SKM-1 treated with dmso at 0.1 percent for 144 hours (cell line): ENCODE data around the gene TSPAN16.
"Not testable (repeated sequence)": the region's sequence is repeated elsewhere in the genome, so short reads cannot be mapped to it uniquely, and the experiment has no call there.

Source experiments
- DNase-seq: peaks from one replicate; lab custom pipeline; 2025; ENCODE audit not compliant: unreplicated experiment; lab: John Stamatoyannopoulos, UW

Gene TSPAN16

GRCh38 chr19:11342429-11342828 is 46.5 kb downstream of the TSPAN16 start:
- DNase-seq = no peak

- no peak for DNase-seq
Measured at GRCh38 chr19:11345122-11345803, 49.3 kb downstream of the TSPAN16 start.

DNA sequence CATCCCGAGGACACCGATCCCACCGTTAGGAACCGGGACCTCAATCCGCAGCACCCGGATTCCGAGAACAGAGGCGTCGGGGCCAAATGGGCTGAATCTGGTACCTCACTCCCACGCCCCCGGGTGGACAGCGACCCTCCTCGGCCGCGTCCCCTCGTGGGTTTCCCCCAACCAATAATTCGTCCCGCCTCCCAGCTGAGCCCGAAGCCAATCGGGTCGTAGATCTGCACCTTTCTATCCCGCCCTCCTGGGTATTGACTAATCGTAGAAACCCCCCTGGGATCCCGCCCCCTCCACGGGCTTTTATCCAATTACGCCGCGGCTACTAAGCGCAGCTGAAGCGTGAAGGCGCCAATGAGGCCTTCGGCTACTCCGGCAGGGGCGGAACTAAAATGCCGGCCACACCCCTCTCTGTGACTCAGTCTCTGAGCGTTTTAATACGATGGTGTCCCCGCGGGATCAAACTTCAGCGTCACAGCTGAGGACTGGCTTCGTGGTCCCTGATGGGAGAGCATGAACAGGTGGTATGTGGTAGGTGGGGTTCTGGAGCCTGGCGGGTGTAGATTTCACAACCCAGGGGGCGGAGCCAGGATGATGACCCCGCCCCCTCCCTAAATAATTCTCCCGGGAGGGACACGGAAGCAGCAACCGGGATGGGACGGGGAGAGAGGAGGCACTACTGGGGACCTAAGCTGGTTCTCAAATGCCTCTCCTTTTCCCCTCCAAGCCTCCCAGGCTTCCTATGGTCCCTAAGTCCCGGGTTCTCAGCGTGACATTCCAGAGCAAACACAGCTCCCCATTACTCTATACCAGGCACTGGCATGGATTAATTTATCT is 50.4 kb downstream of the TSPAN16 start, which contains the start of the genes CCDC159 and TMEM205:
Gene CCDC159 (plus strand): TSS at position 416 of the 837 bp plus-strand sequence. CDS start 88 bp downstream, at position 504.
Gene TMEM205 (minus strand): TSS at position 165 of the 837 bp plus-strand sequence. CDS start 649 bp downstream, outside the sequence.
- peak; percentile 93 for DNase-seq

- no peak for DNase-seq
Measured at GRCh38 chr19:11347546-11348039, 51.6 kb downstream of the TSPAN16 start.

- no peak for DNase-seq
Measured at GRCh38 chr19:11349171-11349570, 53.2 kb downstream of the TSPAN16 start.

GRCh38 chr19:11354102-11354501 is 58.1 kb downstream of the TSPAN16 start:
- DNase-seq = not testable (repeated sequence)

- peak; percentile 76 for DNase-seq
Measured at GRCh38 chr19:11355160-11356073, 59.5 kb downstream of the TSPAN16 start, which contains the start of gene PLPPR2. TSS of gene PLPPR2 (plus strand) at chr19:11355432. CDS start at chr19:11357674, 2,242 bp downstream.

DNA sequence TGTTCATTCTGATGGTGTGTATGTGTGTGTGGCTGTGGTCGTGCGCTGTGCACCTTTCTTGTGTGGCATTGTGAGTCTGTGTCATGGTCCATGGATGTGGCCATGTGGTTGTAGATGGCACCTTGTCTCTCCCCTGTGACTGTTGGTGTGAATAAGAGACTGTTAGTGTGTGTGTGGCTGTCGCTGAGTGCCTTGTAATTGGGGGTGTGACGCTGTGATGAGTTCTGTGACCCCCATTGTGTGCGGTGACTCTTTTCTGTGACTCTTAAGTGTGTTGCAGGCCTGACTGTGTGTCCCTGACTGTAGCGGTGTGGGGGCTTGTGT is 60.1 kb downstream of the TSPAN16 start:
- DNase-seq = no peak

DNA sequence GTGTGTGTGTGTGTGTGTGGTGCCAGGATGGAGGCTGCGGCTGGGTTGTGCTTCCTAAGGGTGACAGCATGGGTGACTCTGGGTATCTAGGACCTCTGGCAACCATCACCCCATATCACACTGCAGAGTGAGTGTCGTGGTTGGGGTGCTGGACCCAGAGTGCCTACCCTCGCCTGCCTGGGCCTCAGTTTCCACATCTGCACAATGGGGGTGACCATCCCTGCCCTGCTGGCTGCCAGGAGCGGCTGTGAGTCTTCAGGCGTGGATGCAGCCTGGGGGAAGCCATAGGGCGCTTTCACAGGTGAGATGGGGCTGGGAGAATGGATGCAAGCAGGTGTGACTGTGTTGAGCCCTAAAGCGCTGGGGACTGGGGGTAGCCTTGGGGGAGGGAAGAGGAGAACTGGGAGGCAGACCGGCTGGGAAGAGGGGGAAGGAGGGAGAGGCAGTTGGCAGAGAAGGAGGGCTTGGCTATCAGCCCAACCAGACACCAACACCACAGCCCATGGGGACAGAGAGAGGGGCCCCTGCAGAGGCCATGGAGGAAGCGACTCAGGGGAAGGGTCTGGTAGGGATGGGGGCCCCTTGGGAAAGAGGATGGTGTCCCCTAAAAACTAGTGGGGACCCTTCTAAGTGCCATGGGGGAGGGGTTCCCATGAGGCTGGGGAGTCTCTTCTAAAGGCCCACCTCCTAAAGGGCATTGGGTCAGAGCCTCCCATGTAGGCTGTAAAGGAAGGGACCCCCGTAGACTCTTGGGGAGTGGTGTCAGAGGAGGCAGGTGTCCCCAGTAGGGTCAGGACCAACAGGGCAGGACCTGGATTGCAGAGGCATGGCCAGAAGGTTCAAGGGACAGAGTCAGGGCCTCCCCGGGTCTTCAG is 61.0 kb downstream of the TSPAN16 start:
- DNase-seq = no peak

- no peak for DNase-seq
Measured at GRCh38 chr19:11359421-11359820, 63.5 kb downstream of the TSPAN16 start.

GRCh38 chr19:11361037-11361770 is 65.2 kb downstream of the TSPAN16 start:
- no peak for DNase-seq

DNA sequence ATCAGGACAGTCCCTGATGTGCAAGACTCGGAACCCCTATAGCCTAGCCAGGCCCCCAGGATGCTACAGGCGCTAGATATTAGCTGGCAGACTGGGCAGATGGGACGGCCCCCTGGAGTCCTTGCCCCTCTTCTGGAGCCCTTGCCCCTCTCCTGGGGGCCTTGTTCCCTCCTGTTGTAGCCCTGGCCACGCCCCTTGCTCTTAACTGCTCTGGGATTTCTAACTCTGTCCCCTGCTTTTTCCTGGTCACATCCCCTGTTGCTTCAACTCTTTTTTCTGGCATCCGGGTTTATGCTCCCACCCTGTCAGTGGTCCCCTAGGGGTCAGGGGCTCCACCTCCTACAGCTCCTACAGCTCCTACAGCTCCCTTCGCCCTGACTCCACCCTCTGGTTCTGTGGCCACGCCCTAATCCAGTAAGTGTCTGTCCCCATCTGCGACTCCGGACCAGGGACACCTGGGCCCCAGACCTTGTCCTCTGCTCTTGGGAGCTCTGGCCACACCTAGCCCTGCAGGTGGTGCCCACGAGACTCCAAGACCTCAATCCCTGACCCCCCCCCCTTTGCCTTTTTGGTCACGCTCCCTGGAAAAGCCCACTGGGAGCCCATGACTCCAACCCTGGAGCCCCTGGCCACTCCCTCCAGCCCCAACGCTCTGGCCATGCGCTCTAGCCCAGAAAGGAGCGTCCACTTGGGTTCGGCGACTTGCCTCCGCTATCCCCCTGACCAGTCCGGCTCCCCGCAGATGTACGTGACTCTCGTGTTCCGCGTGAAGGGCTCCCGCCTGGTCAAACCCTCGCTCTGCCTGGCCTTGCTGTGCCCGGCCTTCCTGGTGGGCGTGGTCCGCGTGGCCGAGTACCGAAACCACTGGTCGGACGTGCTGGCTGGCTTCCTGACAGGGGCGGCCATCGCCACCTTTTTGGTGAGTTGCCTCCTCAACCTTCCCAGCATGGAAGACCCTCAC is 66.1 kb downstream of the TSPAN16 start:
- no peak for DNase-seq

DNA sequence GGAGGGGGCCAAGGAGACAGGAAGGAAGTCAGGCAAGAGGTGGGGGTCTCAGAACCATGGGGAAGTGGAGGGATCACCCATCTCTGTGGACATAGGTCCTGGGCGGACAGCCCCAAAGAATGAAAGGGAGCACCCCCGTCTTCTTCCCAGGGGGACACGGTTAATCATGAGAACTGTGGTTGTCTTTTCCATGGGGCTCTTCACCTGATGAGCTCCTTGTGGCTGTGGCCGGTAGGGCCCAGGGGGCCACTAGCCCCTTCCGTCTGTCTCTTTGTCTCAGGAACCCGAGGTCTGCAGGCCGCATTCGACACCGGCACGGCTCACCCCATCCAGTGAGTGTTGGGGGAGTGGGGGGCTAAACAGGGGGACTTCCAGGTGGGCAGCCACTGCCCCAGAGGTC is 67.9 kb downstream of the TSPAN16 start:
- no peak for DNase-seq

GRCh38 chr19:11364296-11364904 is 68.4 kb downstream of the TSPAN16 start:
- no peak for DNase-seq

DNA sequence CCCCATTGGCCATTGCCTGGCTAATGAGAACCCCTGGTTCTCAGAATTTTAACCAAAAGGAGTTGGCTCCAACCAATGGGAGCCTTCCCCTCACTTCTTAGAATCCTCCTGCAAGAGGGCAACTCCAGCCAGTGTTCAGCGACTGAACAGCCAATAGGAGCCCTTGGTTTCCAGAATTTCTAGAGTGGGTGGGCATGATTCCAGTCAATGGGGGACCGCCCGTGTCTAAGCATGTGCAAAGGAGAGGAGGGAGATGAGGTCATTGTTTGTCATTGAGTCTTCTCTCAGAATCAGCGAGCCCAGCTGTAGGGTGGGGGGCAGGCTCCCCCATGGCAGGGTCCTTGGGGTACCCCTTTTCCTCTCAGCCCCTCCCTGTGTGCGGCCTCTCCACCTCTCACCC is 69.0 kb downstream of the TSPAN16 start:
- no peak for DNase-seq
